Loucy (cell line): ENCODE results near the gene CAMTA1.

Experiments
- H2AFZ ChIP-seq: fragments of 200-600 bp; sonication (generic); 2 replicates; pipeline ENCODE4 v1.6.0; 2016; ENCODE audit warnings: antibody characterized with exemption, mild to moderate bottlenecking, low read length, moderate library complexity
- H3F3A ChIP-seq: fragments of 200-600 bp; 2 replicates; pipeline ENCODE4 v1.6.0; 2016; ENCODE audit warnings: antibody characterized with exemption, low read depth, mild to moderate bottlenecking
- H3K27me3 ChIP-seq: fragments of 200-600 bp; sonication (generic); 2 replicates; pipeline ENCODE4 v1.6.1; 2014; ENCODE audit warnings: low read length, mild to moderate bottlenecking; ENCODE audit not compliant: insufficient read depth, poor library complexity, severe bottlenecking
- H3K36me3 ChIP-seq: fragments of 200-600 bp; sonication (generic); 2 replicates; pipeline ENCODE4 v1.6.1; 2016; ENCODE audit warnings: low read length; ENCODE audit not compliant: insufficient read depth
- H3K4me1 ChIP-seq: fragments of 200-600 bp; sonication (generic); 2 replicates; pipeline ENCODE4 v1.5.1; 2014; ENCODE audit warnings: low read length, mild to moderate bottlenecking; ENCODE audit not compliant: insufficient read depth, poor library complexity, severe bottlenecking
- H3K4me2 ChIP-seq: fragments of 200-600 bp; sonication (generic); 2 replicates; pipeline ENCODE4 v1.6.0; 2014; ENCODE audit warnings: antibody characterized with exemption, low read length, low read depth, mild to moderate bottlenecking; ENCODE audit not compliant: poor library complexity, severe bottlenecking
- H3K4me3 ChIP-seq: fragments of 200-600 bp; sonication (generic); 2 replicates; pipeline ENCODE4 v1.5.1; 2014; ENCODE audit warnings: low read length, mild to moderate bottlenecking, mixed read lengths; ENCODE audit not compliant: poor library complexity, severe bottlenecking
- H3K79me2 ChIP-seq: fragments of 200-600 bp; sonication (generic); 2 replicates; pipeline ENCODE4 v1.6.1; 2014; ENCODE audit warnings: low read length; ENCODE audit not compliant: insufficient read depth
- H3K9ac ChIP-seq: fragments of 200-600 bp; sonication (generic); 2 replicates; pipeline ENCODE4 v1.6.0; 2014; ENCODE audit warnings: mild to moderate bottlenecking, low read depth, low read length, moderate library complexity; ENCODE audit not compliant: poor library complexity, severe bottlenecking
- H3K9me2 ChIP-seq: fragments of 200-600 bp; sonication (generic); replicated peaks from 2 replicates; pipeline ENCODE4 v1.6.1; 2016; ENCODE audit warnings: low read depth, low read length, mixed read lengths
- H3K9me3 ChIP-seq: fragments of 200-600 bp; sonication (generic); 2 replicates; pipeline ENCODE4 v1.6.1; 2014; ENCODE audit warnings: mild to moderate bottlenecking, antibody characterized with exemption, low read length, low read depth; ENCODE audit not compliant: insufficient read depth
- H4K20me1 ChIP-seq: fragments of 200-600 bp; sonication (generic); 2 replicates; pipeline ENCODE4 v1.6.0; 2014; ENCODE audit warnings: antibody characterized with exemption, low read length, mild to moderate bottlenecking; ENCODE audit not compliant: insufficient read depth, poor library complexity, severe bottlenecking
- EZH2phosphoT487 ChIP-seq: fragments of 200-600 bp; IDR thresholded peaks from 2 replicates; pipeline ENCODE4 v1.6.1; 2018; ENCODE audit warnings: antibody characterized with exemption, mild to moderate bottlenecking, moderate library complexity, borderline replicate concordance
- TF ChIP-seq, protein P1 (sequence below): fragments of 200-600 bp; sonication (generic); conservative IDR thresholded peaks from 2 replicates; pipeline ENCODE4 v1.5.1; 2014; ENCODE audit warnings: mild to moderate bottlenecking, antibody characterized with exemption, low read length

The CAMTA1 gene

DNA sequence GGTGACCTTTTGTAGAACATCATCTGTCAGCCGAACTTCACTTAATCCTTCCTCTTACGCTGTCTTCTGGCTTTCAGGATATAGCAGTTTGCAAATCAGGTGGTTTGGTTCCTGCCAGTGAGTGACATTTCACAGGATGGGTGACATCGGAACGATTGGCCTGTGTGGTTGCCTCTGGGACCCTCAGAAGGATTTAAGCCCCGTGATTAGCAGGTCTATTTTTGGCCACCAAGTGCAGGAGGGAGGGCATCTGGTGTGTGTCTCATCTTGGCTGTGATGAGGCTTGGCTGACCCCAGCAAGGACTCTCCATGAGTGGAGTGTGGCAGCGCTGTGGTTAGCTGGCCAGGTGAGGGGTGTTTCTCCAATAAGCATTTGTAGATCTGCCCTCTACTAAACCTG is 578.2 kb downstream of the CAMTA1 start:
- H3K4me2 ChIP-seq, result no peak overlapping the region
- no peak for TF ChIP-seq EZH2phosphoT487
- TF ChIP-seq, protein P1, sequence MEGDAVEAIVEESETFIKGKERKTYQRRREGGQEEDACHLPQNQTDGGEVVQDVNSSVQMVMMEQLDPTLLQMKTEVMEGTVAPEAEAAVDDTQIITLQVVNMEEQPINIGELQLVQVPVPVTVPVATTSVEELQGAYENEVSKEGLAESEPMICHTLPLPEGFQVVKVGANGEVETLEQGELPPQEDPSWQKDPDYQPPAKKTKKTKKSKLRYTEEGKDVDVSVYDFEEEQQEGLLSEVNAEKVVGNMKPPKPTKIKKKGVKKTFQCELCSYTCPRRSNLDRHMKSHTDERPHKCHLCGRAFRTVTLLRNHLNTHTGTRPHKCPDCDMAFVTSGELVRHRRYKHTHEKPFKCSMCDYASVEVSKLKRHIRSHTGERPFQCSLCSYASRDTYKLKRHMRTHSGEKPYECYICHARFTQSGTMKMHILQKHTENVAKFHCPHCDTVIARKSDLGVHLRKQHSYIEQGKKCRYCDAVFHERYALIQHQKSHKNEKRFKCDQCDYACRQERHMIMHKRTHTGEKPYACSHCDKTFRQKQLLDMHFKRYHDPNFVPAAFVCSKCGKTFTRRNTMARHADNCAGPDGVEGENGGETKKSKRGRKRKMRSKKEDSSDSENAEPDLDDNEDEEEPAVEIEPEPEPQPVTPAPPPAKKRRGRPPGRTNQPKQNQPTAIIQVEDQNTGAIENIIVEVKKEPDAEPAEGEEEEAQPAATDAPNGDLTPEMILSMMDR, result no peak
- no peak overlapping the region for H2AFZ ChIP-seq

DNA sequence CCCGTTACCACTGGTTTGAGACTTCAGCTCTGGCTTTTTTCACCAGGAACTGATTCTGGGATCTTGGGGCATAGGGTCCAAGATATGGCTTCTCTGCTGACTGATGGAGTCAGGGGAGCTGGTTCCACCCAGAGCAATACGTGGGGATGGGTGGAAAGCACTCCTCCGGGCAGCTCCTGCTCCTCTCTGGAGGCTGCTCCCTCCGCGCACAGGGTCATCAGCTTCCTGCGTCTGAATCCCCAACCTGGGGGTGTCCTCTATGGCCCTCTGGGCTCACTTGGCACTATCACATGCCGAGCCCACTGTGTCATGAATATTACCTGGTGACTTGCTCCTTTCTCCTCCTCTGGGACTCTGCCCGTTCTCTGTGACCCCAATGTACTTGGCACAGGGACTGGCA is 580.5 kb downstream of the CAMTA1 start:
- Histone ChIP-seq H3K9me3 (peaks cover 5% of the 10 kb centered on the region; the same call in 1 of the 2 replicates), H3K27me3 (no peaks in the 10 kb centered on the region), H3K9me2 (no peaks in the 10 kb centered on the region), H3K79me2 (no peaks in the 10 kb centered on the region), H3K9ac (no peak overlapping the region), H2AFZ (no peak overlapping the region), H3K36me3 (no peaks in the 10 kb centered on the region), H3K4me3 (no peak overlapping the region), H3F3A (no peaks in the 10 kb centered on the region), H4K20me1 (no peaks in the 10 kb centered on the region), H3K4me1 (no peaks in the 10 kb centered on the region), H3K4me2 (no peak overlapping the region)
- no peak for TF ChIP-seq EZH2phosphoT487
- TF ChIP-seq, protein P1, result no peak

More for the DNA sequence above, 578.2 kb downstream of the CAMTA1 start:
- no peaks in the 10 kb centered on the region for H3K9me2 ChIP-seq
- no peaks in the 10 kb centered on the region for H3F3A ChIP-seq
- H4K20me1 ChIP-seq, result no peaks in the 10 kb centered on the region
- H3K79me2 ChIP-seq, result no peaks in the 10 kb centered on the region
- no peaks in the 10 kb centered on the region for H3K27me3 ChIP-seq
- H3K4me1 ChIP-seq, result no peaks in the 10 kb centered on the region
- H3K4me3 ChIP-seq, result no peak overlapping the region
- H3K36me3 ChIP-seq, result no peaks in the 10 kb centered on the region
- peaks cover 8% of the 10 kb centered on the region; the same call in 1 of the 2 replicates for H3K9me3 ChIP-seq
- H3K9ac ChIP-seq, result no peak overlapping the region

DNA sequence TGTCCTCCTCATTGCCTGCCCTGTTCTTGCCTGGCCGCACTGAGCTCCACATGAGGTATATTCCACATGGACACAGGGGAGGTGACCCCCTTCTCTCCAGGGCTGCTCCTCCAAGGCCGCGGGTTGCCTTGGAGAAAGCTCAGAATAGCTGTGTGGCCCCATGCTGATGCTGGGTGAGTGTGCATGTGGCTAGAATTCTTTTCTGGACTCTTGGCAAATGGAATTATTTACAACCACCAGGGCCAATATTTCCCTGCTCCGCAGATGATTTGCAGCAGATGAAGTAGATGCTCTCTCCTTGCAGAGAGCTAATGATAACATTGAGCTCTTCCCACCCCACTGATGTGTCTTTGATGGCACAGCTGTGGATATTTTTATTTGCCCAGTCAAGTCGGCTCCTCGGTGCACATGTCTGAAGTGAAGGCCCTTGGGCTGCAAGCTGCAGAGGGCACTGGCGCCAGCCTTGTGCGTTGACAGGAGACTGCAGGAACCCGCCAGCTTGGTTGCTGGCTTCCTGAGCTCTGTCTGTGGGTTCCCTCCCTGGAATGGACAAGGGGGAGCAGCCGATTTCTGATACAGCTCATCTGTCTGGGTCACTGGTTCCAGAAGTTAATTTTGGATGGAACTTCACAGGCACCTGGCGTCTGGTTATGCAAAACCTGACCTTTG is 581.2 kb downstream of the CAMTA1 start:
- H3K27me3 ChIP-seq, result no peaks in the 10 kb centered on the region

More for the DNA sequence above, 581.2 kb downstream of the CAMTA1 start:
- Histone ChIP-seq H3K9me3 (peaks cover 5% of the 10 kb centered on the region; the same call in 1 of the 2 replicates), H2AFZ (no peak overlapping the region), H3K36me3 (no peaks in the 10 kb centered on the region), H4K20me1 (no peaks in the 10 kb centered on the region), H3F3A (no peaks in the 10 kb centered on the region), H3K4me2 (no peak overlapping the region), H3K9me2 (no peaks in the 10 kb centered on the region), H3K4me3 (no peak overlapping the region), H3K9ac (no peak overlapping the region), H3K4me1 (no peaks in the 10 kb centered on the region), H3K79me2 (no peaks in the 10 kb centered on the region)
- TF ChIP-seq, protein P1, result no peak
- no peak for TF ChIP-seq EZH2phosphoT487
